Coronary artery (tissue), 2 donors: ENCODE data around the gene ATP6V0D1.
A peak's percentile ranks its signal among the peaks of the same experiment; 100 is the strongest.
"Not testable (repeated sequence)": the region's sequence is repeated elsewhere in the genome, so short reads cannot be mapped to it uniquely, and the experiment has no call there.

Experiments used
- DNase-seq: peaks from one replicate; pipeline ENCODE4 v3.0.0-alpha.2; 2017; ENCODE audit warnings: low spot score
- H3K27ac ChIP-seq, 2 donors: fragments of 200-600 bp; sonication (generic); one replicate each; pipeline ENCODE4 v1.5.1; 2016 to 2019
- H3K4me3 ChIP-seq: fragments of 200-600 bp; sonication (generic); 2 replicates; pipeline ENCODE4 v1.5.1; 2016; ENCODE audit warnings: mild to moderate bottlenecking, moderate library complexity
- CTCF ChIP-seq: fragments of 200-600 bp; sonication (generic); IDR thresholded peaks from one replicate; pipeline ENCODE4 v1.5.1; 2019; ENCODE audit warnings: antibody characterized with exemption

ATP6V0D1 gene

GRCh38 chr16:67516296-67517154 is 35.6 kb upstream of the ATP6V0D1 start:
- no peak for DNase-seq
- no peak overlapping the region for H3K4me3 ChIP-seq
- H3K27ac ChIP-seq: no peak overlapping the region
- TF ChIP-seq CTCF: no peak

GRCh38 chr16:67514382-67514828 is 33.4 kb upstream of the ATP6V0D1 start:
- TF ChIP-seq CTCF: peak; percentile 32
- DNase-seq: peak; percentile 77
- Histone ChIP-seq H3K4me3 (no peak overlapping the region), H3K27ac (peak overlapping the region in 1 of 2 donors; percentile 7)

- DNase-seq, H3K27ac ChIP-seq, H3K4me3 ChIP-seq: not testable (repeated sequence)
These were observed 32.9 kb upstream of the ATP6V0D1 start for GRCh38 chr16:67513892-67514291.

DNA sequence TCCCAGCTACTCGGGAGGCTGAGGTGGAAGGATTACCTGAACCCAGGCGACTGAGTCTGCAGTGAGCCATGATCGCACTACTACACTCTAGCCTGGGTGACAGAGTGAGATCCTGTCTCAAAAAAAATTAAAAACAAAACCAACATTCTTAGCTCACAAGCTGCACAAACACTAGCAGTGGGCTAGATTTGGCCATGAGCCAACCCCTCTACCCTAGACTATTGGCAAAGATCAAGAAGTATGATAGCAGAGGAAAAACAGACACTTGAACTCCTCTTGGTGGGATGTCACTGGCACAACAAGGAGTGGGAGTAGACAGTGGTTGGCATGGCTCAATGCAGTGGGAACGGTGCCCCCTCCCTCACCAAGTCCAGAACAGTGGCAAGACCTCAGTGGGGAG is 28.1 kb upstream of the ATP6V0D1 start:
- H3K27ac ChIP-seq: no peak overlapping the region
- no peak for DNase-seq
- TF ChIP-seq CTCF: no peak
- no peak overlapping the region for H3K4me3 ChIP-seq

GRCh38 chr16:67506468-67506867 is 25.5 kb upstream of the ATP6V0D1 start:
- no peak for TF ChIP-seq CTCF
- no peak for DNase-seq
- Histone ChIP-seq H3K4me3 (no peak overlapping the region), H3K27ac (no peak overlapping the region)

- no peak for DNase-seq
- no peak for TF ChIP-seq CTCF
- H3K4me3 ChIP-seq: no peak overlapping the region
- peak overlapping the region in 1 of 2 donors; percentile 34 for H3K27ac ChIP-seq
These were observed 23.4 kb upstream of the ATP6V0D1 start for GRCh38 chr16:67504031-67505021.

DNA sequence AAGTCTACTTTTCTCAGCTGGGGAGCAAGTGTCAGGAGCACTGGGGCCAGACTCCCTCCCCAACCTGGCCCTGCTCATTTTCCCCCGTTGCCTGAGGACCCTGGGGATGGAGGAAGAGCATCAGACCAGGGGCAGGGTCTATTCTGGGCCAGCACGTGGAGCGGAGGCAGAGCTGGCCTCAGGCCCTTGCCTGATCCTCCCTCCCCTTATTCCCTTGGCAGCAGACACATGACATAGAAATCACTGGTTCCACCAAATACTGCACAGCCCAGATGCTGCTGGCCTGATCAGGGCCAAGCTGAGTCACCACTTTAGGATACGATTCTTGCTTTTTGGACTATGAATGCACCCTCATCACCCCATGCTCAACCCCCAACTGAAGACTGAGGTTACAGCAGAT is 18.1 kb upstream of the ATP6V0D1 start:
- DNase-seq: no peak
- Histone ChIP-seq H3K27ac (no peak overlapping the region), H3K4me3 (no peak overlapping the region)
- TF ChIP-seq CTCF: no peak
